ENCODE data around the gene SORCS2.

SORCS2 gene

GRCh38 chr4:7524064-7524682 is 331.8 kb downstream of the SORCS2 start:
- no peak for DNase-seq (ENCODE audit: low spot score)
- POLR2A ChIA-PET (ENCODE audit: low non-redundant PET): no interaction called here
- no peak overlapping the region for H3K27ac ChIP-seq
- CTCF ChIA-PET: interaction anchor here (0.7 kb wide), 1 partner anchor 351 kb away, joined by 3 read pairs; no protein-coding TSS in a partner anchor
- no peak for TF ChIP-seq CTCF (conservative IDR thresholded peaks at IDR 0.05; ENCODE audit: low read depth)

GRCh38 chr4:7524843-7525242 is 332.5 kb downstream of the SORCS2 start:
- no peak for TF ChIP-seq CTCF (conservative IDR thresholded peaks at IDR 0.05; ENCODE audit: low read depth)
- ChIA-PET POLR2A (ENCODE audit: low non-redundant PET) (no interaction called here), CTCF (interaction anchor here (0.7 kb wide), 1 partner anchor 352 kb away, joined by 3 read pairs; no protein-coding TSS in a partner anchor)
- H3K27ac ChIP-seq: no peak overlapping the region
- no peak for DNase-seq (ENCODE audit: low spot score)

- DNase-seq (ENCODE audit: low spot score): no peak
- ChIA-PET CTCF (no interaction called here), POLR2A (ENCODE audit: low non-redundant PET) (no interaction called here)
- no peak overlapping the region for H3K27ac ChIP-seq
- TF ChIP-seq CTCF (conservative IDR thresholded peaks at IDR 0.05; ENCODE audit: low read depth): no peak
Observed at GRCh38 chr4:7526491-7526890, 334.2 kb downstream of the SORCS2 start.

- H3K27ac ChIP-seq: no peak overlapping the region
- no peak for DNase-seq (ENCODE audit: low spot score)
- CTCF ChIA-PET: no interaction called here
- POLR2A ChIA-PET (ENCODE audit: low non-redundant PET): no interaction called here
- TF ChIP-seq CTCF (conservative IDR thresholded peaks at IDR 0.05; ENCODE audit: low read depth): no peak
Observed at GRCh38 chr4:7526929-7527535, 334.7 kb downstream of the SORCS2 start.

- ChIA-PET POLR2A (ENCODE audit: low non-redundant PET) (no interaction called here), CTCF (interaction anchor here (0.7 kb wide), 1 partner anchor 486 kb away, joined by 3 read pairs; no protein-coding TSS in a partner anchor)
- no peak for DNase-seq (ENCODE audit: low spot score)
- peak overlapping the region; percentile 23 for H3K27ac ChIP-seq
- TF ChIP-seq CTCF (conservative IDR thresholded peaks at IDR 0.05; ENCODE audit: low read depth): no peak
Observed at GRCh38 chr4:7529368-7530080, 337.2 kb downstream of the SORCS2 start.

- no peak for TF ChIP-seq CTCF (conservative IDR thresholded peaks at IDR 0.05; ENCODE audit: low read depth)
- DNase-seq (ENCODE audit: low spot score): no peak
- POLR2A ChIA-PET (ENCODE audit: low non-redundant PET): no interaction called here
- peak overlapping the region; percentile 23; the same call in 1 of the 2 replicates for H3K27ac ChIP-seq
- CTCF ChIA-PET: no interaction called here
Observed at GRCh38 chr4:7530082-7530481, 337.7 kb downstream of the SORCS2 start.

Data from RWPE1 (cell line).